Measurements from ENCODE around the gene KIRREL3.

KIRREL3 gene

GRCh38 chr11:126507646-126508045 is 492.9 kb downstream of the KIRREL3 start:
- no peak for DNase-seq (ENCODE audit: low spot score)

GRCh38 chr11:126506789-126507188 is 493.8 kb downstream of the KIRREL3 start:
- no peak for DNase-seq (ENCODE audit: low spot score)

- no peak for DNase-seq (ENCODE audit: low spot score)
These were observed 497.6 kb downstream of the KIRREL3 start for GRCh38 chr11:126502982-126503381.

- no peak for DNase-seq (ENCODE audit: low spot score)
These were observed 498.4 kb downstream of the KIRREL3 start for GRCh38 chr11:126502159-126502558.

GRCh38 chr11:126501641-126502040 is 498.9 kb downstream of the KIRREL3 start:
- no peak for DNase-seq (ENCODE audit: low spot score)

GRCh38 chr11:126500981-126501380 is 499.6 kb downstream of the KIRREL3 start:
- DNase-seq (ENCODE audit: low spot score): no peak

- DNase-seq (ENCODE audit: low spot score): no peak
These were observed 501.3 kb downstream of the KIRREL3 start for GRCh38 chr11:126499131-126499752.

GRCh38 chr11:126498281-126498680 is 502.3 kb downstream of the KIRREL3 start:
- no peak for DNase-seq (ENCODE audit: low spot score)

- DNase-seq (ENCODE audit: low spot score): no peak
These were observed 502.9 kb downstream of the KIRREL3 start for GRCh38 chr11:126497581-126498122.

- DNase-seq (ENCODE audit: low spot score): no peak
These were observed 503.8 kb downstream of the KIRREL3 start for GRCh38 chr11:126496576-126497337.

GRCh38 chr11:126495281-126496220 is 505.0 kb downstream of the KIRREL3 start:
- DNase-seq (ENCODE audit: low spot score): no peak

- no peak for DNase-seq (ENCODE audit: low spot score)
These were observed 505.7 kb downstream of the KIRREL3 start for GRCh38 chr11:126494831-126495230.

- no peak for DNase-seq (ENCODE audit: low spot score)
These were observed 508.1 kb downstream of the KIRREL3 start for GRCh38 chr11:126492331-126493082.

GRCh38 chr11:126491092-126491491 is 509.5 kb downstream of the KIRREL3 start:
- DNase-seq (ENCODE audit: low spot score): no peak

GRCh38 chr11:126489836-126490660 is 510.5 kb downstream of the KIRREL3 start:
- no peak for DNase-seq (ENCODE audit: low spot score)

GRCh38 chr11:126488591-126489370 is 511.8 kb downstream of the KIRREL3 start:
- DNase-seq (ENCODE audit: low spot score): no peak

- no peak for DNase-seq (ENCODE audit: low spot score)
These were observed 512.9 kb downstream of the KIRREL3 start for GRCh38 chr11:126487711-126488110.

GRCh38 chr11:126485986-126486635 is 514.5 kb downstream of the KIRREL3 start:
- DNase-seq (ENCODE audit: low spot score): no peak
